Measurements from ENCODE around the gene FAM20B. TPM values are rescaled to one million over a fixed set of nuclear protein-coding genes. Genes with fewer than 3 reads are reported as not detected.

FAM20B gene
- total RNA-seq, 1 experiment from 2014 or later = 30.0 TPM

DNA sequence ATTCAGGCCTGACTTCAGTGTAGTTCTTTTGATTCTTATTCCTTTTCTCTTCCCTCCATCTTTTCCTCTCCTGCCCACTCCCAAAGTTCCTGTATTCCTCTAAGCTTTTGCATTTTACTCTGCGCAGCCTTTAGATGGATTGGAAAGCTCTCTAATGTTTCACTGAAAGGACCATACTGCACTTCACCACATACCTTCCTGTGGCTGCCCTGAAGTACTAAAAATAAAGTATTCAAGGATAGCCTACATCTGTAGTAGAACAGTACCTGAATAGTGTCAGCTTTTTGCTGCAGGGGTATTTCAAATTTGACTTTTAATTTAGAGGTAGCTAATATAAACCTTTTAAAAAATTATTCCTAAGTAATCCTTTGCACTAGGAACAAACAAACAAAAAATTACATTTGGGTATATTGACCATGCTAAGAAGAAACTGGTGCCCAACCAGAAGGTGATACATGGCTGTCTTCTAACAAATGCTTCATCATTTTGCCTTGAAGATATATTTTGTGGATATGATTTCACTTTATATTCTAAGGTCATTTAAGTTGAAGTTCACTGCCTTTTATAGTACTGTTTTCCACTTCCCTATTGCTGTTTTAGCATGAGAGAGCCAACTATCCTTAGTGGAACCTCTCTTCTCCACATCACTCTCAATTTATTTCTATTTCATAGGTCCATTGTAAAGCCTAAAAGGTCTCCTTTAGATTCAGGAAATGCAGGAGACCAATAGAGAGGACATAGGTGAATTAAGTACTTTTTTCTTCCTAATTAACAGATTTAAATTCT is 22.8 kb downstream of the FAM20B start:
- Histone ChIP-seq H3K9me3 (ENCODE audit: low read length) (no peaks in the 10 kb centered on the region), H4K20me1 (ENCODE audit: insufficient read depth, low read depth, low read length) (no peaks in the 10 kb centered on the region), H3K9ac (ENCODE audit: low read length) (no peak overlapping the region), H3K4me3 (ENCODE audit: low read length) (no peak overlapping the region), H3K27me3 (ENCODE audit: low read length) (no peaks in the 10 kb centered on the region), H3K36me3 (ENCODE audit: insufficient read depth, low read length) (peaks cover 4% of the 10 kb centered on the region; the same call in 1 of the 2 replicates), H3K4me1 (ENCODE audit: low read length) (peaks cover 3% of the 10 kb centered on the region; the same call in 1 of the 2 replicates), H3K9me2 (replicated peaks; ENCODE audit: insufficient read depth, low read length) (no peaks in the 10 kb centered on the region), H3K79me2 (ENCODE audit: low read length) (peaks cover 63% of the 10 kb centered on the region), H3K27ac (ENCODE audit: low read length) (no peak overlapping the region), H3K4me2 (ENCODE audit: low read depth, low read length, poor library complexity, severe bottlenecking) (no peak overlapping the region), H2AFZ (ENCODE audit: low read length) (no peak overlapping the region)
- DNase-seq = peak; percentile 25

DNA sequence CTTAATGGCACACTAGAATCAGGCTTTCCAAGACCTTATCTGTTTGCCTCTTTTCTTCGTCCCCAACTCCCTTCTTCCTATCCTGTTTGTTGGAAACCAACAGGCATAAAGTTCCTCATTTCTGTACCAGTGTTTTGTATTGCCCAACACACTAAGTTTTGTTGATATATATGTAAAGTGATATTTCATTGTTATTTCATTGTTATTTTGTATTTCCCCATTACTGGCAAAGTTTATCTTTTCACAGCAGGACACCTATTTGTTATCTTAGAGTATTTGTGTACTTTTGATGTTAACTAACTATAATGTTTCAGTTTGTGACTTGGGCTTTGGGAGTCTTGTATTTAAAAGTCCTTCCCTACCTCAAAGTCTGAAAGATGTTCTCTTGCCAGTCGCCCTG is 27.1 kb downstream of the FAM20B start:
- Histone ChIP-seq H3K4me3 (ENCODE audit: low read length) (no peak overlapping the region), H3K79me2 (ENCODE audit: low read length) (peaks cover 56% of the 10 kb centered on the region), H3K9me3 (ENCODE audit: low read length) (no peaks in the 10 kb centered on the region), H3K4me1 (ENCODE audit: low read length) (no peaks in the 10 kb centered on the region), H3K27me3 (ENCODE audit: low read length) (no peaks in the 10 kb centered on the region), H3K9ac (ENCODE audit: low read length) (no peak overlapping the region), H2AFZ (ENCODE audit: low read length) (no peak overlapping the region), H4K20me1 (ENCODE audit: insufficient read depth, low read depth, low read length) (no peaks in the 10 kb centered on the region), H3K9me2 (replicated peaks; ENCODE audit: insufficient read depth, low read length) (no peaks in the 10 kb centered on the region), H3K27ac (ENCODE audit: low read length) (no peak overlapping the region), H3K36me3 (ENCODE audit: insufficient read depth, low read length) (peaks cover 28% of the 10 kb centered on the region), H3K4me2 (ENCODE audit: low read depth, low read length, poor library complexity, severe bottlenecking) (no peak overlapping the region)
- DNase-seq = no peak

DNA sequence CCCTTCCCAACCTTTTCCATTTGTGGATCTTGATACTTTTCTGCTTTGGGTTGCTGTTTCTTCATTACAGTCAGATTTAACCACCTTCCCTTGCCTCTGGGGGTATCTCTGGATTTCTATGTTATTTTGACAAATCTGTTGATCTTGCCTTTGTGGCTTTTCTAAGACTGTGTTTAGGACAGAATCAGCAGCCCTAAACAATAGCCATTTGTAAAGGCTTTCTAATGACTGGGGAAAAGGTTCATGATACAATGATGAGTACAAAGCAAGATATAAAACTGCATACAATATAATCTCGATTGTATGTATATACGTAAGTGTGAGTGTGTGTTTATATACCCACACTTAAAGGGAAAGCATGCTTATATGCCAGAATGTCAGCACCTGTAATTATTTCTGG is 27.8 kb downstream of the FAM20B start:
- Histone ChIP-seq H3K9me2 (replicated peaks; ENCODE audit: insufficient read depth, low read length) (no peaks in the 10 kb centered on the region), H3K9ac (ENCODE audit: low read length) (no peak overlapping the region), H3K79me2 (ENCODE audit: low read length) (peaks cover 54% of the 10 kb centered on the region), H3K4me2 (ENCODE audit: low read depth, low read length, poor library complexity, severe bottlenecking) (no peak overlapping the region), H3K4me3 (ENCODE audit: low read length) (no peak overlapping the region), H2AFZ (ENCODE audit: low read length) (no peak overlapping the region), H3K36me3 (ENCODE audit: insufficient read depth, low read length) (peaks cover 32% of the 10 kb centered on the region), H3K9me3 (ENCODE audit: low read length) (no peaks in the 10 kb centered on the region), H3K27me3 (ENCODE audit: low read length) (no peaks in the 10 kb centered on the region), H3K27ac (ENCODE audit: low read length) (no peak overlapping the region), H4K20me1 (ENCODE audit: insufficient read depth, low read depth, low read length) (no peaks in the 10 kb centered on the region), H3K4me1 (ENCODE audit: low read length) (peaks cover 3% of the 10 kb centered on the region; the same call in 1 of the 2 replicates)
- no peak for DNase-seq

DNA sequence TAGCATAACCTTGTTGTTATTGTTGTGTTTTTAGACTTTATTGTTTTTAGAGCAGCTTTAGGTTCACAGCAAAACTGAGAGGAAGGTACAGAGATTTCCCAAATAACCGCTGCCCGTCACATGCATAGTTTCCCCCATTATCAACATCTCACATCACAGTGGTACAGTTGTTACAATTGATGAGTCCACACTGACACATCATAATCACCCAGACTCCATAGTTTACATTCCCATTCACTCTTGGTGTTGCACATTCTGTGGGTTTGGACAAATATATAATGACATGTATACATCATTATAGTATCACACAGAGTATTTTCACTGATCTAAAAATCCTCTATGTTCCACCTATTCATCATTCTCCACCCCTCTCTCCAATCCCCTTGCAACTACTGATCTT is 30.2 kb downstream of the FAM20B start:
- no peaks in the 10 kb centered on the region for H3K9me2 ChIP-seq (replicated peaks; ENCODE audit: insufficient read depth, low read length)
- H3K9ac ChIP-seq (ENCODE audit: low read length) = no peak overlapping the region
- peaks cover 55% of the 10 kb centered on the region for H3K79me2 ChIP-seq (ENCODE audit: low read length)
- no peak for DNase-seq
- H3K27me3 ChIP-seq (ENCODE audit: low read length) = no peaks in the 10 kb centered on the region
- H3K4me3 ChIP-seq (ENCODE audit: low read length) = no peak overlapping the region
- no peaks in the 10 kb centered on the region for H4K20me1 ChIP-seq (ENCODE audit: insufficient read depth, low read depth, low read length)
- H3K36me3 ChIP-seq (ENCODE audit: insufficient read depth, low read length) = peaks cover 32% of the 10 kb centered on the region
- no peak overlapping the region for H3K4me2 ChIP-seq (ENCODE audit: low read depth, low read length, poor library complexity, severe bottlenecking)
- H2AFZ ChIP-seq (ENCODE audit: low read length) = no peak overlapping the region
- no peaks in the 10 kb centered on the region for H3K9me3 ChIP-seq (ENCODE audit: low read length)
- peaks cover 10% of the 10 kb centered on the region; the same call in 1 of the 2 replicates for H3K4me1 ChIP-seq (ENCODE audit: low read length)
- no peak overlapping the region for H3K27ac ChIP-seq (ENCODE audit: low read length)

DNA sequence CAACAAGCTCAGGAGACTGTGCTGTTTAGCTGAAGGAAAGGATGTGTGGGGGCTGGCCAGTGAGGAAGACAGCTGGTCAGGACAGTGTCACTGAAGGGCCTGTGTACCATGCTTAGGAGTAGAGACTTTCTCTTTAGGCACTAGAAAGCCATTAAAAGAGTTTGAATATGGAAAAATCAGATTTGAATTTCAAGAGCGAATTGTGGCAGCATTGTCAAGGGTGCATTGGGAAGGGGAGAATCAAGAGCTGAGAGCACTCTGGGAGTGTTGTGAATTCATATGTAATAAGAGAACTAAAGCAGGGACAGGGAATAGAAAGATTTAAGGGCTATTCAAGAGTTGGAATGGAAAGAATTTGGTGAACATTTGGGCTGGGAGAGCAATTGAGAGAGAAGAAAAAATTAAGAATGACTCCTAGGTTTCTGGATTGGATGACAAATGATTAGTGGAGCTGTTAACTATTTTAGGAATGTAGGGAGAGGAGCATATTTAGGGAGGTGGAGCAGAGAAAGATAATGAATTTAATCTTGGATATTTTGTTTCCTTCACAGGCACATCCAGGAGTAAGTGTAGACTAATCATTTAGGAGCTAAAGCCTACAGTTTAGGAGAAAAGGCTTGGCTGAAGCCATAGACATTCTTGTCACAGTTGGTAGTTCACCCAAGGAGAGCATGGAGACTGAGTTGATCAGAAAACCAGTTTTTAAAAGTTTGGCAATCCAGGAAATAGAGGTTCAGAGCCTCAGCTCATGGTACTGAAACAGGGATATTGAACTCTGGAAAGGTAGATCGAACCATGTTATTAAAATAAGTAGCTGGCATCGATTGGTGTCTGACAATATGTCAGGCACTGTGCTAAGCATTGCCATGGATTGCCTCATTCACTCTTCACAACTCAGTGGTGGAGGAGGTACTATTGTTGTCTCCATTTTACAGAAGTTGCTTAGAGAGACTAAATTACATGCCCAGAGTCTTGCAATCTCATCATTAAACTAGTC is 33.1 kb downstream of the FAM20B start:
- Histone ChIP-seq H3K4me1 (ENCODE audit: low read length) (peaks cover 10% of the 10 kb centered on the region; the same call in 1 of the 2 replicates), H2AFZ (ENCODE audit: low read length) (no peak overlapping the region), H3K4me2 (ENCODE audit: low read depth, low read length, poor library complexity, severe bottlenecking) (no peak overlapping the region), H3K9me3 (ENCODE audit: low read length) (no peaks in the 10 kb centered on the region), H3K27me3 (ENCODE audit: low read length) (no peaks in the 10 kb centered on the region), H3K27ac (ENCODE audit: low read length) (no peak overlapping the region), H4K20me1 (ENCODE audit: insufficient read depth, low read depth, low read length) (no peaks in the 10 kb centered on the region), H3K4me3 (ENCODE audit: low read length) (no peak overlapping the region), H3K36me3 (ENCODE audit: insufficient read depth, low read length) (peaks cover 35% of the 10 kb centered on the region), H3K79me2 (ENCODE audit: low read length) (peaks cover 53% of the 10 kb centered on the region), H3K9me2 (replicated peaks; ENCODE audit: insufficient read depth, low read length) (no peaks in the 10 kb centered on the region), H3K9ac (ENCODE audit: low read length) (no peak overlapping the region)
- no peak for DNase-seq

DNA sequence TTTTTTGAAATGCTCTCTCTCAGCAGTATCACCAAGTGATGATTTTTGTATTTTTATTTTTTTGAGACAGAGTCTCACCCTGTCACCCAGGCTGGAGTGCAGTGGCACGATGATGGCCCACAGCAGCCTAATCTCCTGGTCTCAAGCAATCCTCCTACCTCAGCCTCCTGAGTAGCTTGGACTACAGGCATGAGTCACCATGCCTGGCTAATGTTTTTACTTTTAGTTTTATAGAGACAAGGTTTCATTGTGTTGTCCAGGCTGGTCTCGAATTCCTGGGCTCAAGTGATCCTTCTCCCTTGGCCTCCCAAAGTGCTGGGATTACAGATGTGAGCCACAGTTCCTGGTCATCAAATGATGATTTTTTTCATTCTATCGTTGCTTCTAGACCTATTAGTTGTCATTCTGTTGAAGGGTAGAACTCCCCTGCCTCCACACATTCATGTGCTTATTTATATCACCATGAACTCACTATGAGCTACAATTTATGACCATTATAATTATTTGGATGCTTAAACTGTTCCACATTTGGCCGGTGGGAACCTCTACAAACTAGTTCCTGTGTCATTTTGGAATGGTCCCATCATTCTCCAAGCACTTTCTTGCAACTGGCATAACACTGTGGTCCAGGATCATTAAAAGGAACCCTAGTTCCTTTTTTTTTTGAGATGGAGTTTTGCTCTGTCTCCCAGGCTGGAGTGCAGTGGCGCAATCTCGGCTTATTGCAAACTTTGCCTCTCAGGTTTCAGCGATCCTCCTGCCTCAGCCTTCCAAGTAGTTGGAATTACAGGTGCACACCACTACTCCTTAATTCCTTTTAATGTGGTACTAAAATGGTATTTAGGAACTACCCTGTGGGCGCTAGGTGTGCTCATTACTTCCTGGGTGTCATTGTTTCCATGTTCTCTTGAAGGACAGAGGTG is 35.9 kb downstream of the FAM20B start:
- Histone ChIP-seq H4K20me1 (ENCODE audit: insufficient read depth, low read depth, low read length) (no peaks in the 10 kb centered on the region), H3K9me2 (replicated peaks; ENCODE audit: insufficient read depth, low read length) (no peaks in the 10 kb centered on the region), H3K9ac (ENCODE audit: low read length) (no peak overlapping the region), H2AFZ (ENCODE audit: low read length) (no peak overlapping the region), H3K4me1 (ENCODE audit: low read length) (peaks cover 23% of the 10 kb centered on the region), H3K4me2 (ENCODE audit: low read depth, low read length, poor library complexity, severe bottlenecking) (no peak overlapping the region), H3K79me2 (ENCODE audit: low read length) (peaks cover 33% of the 10 kb centered on the region), H3K27me3 (ENCODE audit: low read length) (no peaks in the 10 kb centered on the region), H3K27ac (ENCODE audit: low read length) (no peak overlapping the region), H3K36me3 (ENCODE audit: insufficient read depth, low read length) (peaks cover 20% of the 10 kb centered on the region), H3K9me3 (ENCODE audit: low read length) (no peaks in the 10 kb centered on the region), H3K4me3 (ENCODE audit: low read length) (no peak overlapping the region)
- no peak for DNase-seq

DNA sequence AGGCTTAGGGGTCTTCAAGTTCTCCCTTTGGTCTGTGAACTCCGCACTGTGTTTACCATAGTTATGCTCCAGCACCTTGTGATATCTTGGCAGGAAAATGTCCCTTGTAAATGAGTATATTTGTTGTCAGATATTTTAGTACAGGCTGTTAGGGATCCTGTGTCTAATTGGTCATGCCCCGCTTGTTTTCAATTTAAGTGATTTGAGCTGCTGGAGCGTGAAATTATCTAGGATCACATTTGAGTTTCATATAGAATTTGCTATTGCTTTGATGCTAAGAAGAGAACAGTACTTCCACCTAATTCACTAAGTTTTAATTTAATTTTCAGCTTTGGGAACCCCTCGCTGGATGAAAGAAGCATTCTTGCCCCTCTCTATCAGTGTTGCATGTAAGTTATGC is 40.8 kb downstream of the FAM20B start:
- Histone ChIP-seq H3K9me3 (ENCODE audit: low read length) (no peaks in the 10 kb centered on the region), H3K9me2 (replicated peaks; ENCODE audit: insufficient read depth, low read length) (no peaks in the 10 kb centered on the region), H3K4me3 (ENCODE audit: low read length) (no peak overlapping the region), H3K27ac (ENCODE audit: low read length) (no peak overlapping the region), H3K27me3 (ENCODE audit: low read length) (no peaks in the 10 kb centered on the region), H3K9ac (ENCODE audit: low read length) (no peak overlapping the region), H2AFZ (ENCODE audit: low read length) (no peak overlapping the region), H3K36me3 (ENCODE audit: insufficient read depth, low read length) (peaks cover 16% of the 10 kb centered on the region; the same call in 1 of the 2 replicates), H3K79me2 (ENCODE audit: low read length) (peaks cover 5% of the 10 kb centered on the region; the same call in 1 of the 2 replicates), H4K20me1 (ENCODE audit: insufficient read depth, low read depth, low read length) (no peaks in the 10 kb centered on the region), H3K4me2 (ENCODE audit: low read depth, low read length, poor library complexity, severe bottlenecking) (no peak overlapping the region), H3K4me1 (ENCODE audit: low read length) (peaks cover 15% of the 10 kb centered on the region)
- DNase-seq = no peak
